Measurements from ENCODE around the gene HOXC13.

DNA sequence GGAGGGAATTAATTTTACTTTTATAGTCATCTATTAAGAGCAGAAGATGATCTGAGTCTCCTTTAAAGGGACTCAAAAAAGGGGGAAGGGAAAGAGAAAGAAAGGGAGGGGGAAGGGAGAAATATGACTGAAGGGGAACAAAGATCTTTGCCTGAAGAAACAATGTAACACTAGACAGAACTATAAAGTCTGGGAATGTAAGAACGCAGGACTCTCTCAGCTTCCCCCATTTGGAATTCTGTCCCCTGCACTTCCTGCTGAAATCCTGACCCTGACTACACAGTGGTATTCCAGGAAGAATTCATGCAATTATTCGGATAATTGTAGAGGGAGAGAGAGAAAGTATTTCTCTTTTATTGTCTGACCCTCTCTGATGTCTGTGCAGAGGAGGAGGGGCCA lies 25.7 kb downstream of the HOXC13 start:
- TF ChIP-seq POLR2A (IDR thresholded peaks at IDR 0.05), result no peak
- TF ChIP-seq, protein P1, sequence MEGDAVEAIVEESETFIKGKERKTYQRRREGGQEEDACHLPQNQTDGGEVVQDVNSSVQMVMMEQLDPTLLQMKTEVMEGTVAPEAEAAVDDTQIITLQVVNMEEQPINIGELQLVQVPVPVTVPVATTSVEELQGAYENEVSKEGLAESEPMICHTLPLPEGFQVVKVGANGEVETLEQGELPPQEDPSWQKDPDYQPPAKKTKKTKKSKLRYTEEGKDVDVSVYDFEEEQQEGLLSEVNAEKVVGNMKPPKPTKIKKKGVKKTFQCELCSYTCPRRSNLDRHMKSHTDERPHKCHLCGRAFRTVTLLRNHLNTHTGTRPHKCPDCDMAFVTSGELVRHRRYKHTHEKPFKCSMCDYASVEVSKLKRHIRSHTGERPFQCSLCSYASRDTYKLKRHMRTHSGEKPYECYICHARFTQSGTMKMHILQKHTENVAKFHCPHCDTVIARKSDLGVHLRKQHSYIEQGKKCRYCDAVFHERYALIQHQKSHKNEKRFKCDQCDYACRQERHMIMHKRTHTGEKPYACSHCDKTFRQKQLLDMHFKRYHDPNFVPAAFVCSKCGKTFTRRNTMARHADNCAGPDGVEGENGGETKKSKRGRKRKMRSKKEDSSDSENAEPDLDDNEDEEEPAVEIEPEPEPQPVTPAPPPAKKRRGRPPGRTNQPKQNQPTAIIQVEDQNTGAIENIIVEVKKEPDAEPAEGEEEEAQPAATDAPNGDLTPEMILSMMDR (IDR thresholded peaks at IDR 0.05), result no peak

Measured in testis (tissue), 2 donors.